Breast epithelium (tissue), 4 donors: ENCODE data around the gene NPB. TPM values are rescaled to one million over a fixed set of nuclear protein-coding genes. Genes with fewer than 3 reads are reported as not detected.

Source experiments
- DNase-seq, 2 donors: peaks; one replicate each; pipeline ENCODE4 v3.0.0-alpha.2; 2019; ENCODE audit warnings: low spot score in 2 of 2
- H3K27ac ChIP-seq, 2 donors: fragments of 200-600 bp; sonication (generic) in 1 of 2; one replicate each; pipeline ENCODE4 v1.5.1; 2016 to 2019; ENCODE audit warnings: mild to moderate bottlenecking in 1 of 2
- H3K27me3 ChIP-seq, 2 donors: fragments of 200-600 bp; sonication (generic) in 1 of 2; one replicate each; pipeline versions ENCODE4 v1.5.1 to v1.6.0; 2017 to 2019; ENCODE audit warnings: control low read depth in 1 of 2, mild to moderate bottlenecking in 1 of 2
- H3K36me3 ChIP-seq: fragments of 200-600 bp; one replicate; pipeline ENCODE4 v1.5.1; 2019
- H3K4me1 ChIP-seq, 2 donors: fragments of 200-600 bp; sonication (generic); one replicate each; pipeline ENCODE4 v1.5.1; 2016 to 2019; ENCODE audit warnings: control low read depth in 1 of 2
- H3K4me3 ChIP-seq, 3 donors: fragments of 200-600 bp; sonication (generic); 1 replicate in 2 of 3; 2 replicates in 1 of 3; pipeline ENCODE4 v1.5.1; 2016 to 2019; ENCODE audit warnings: mild to moderate bottlenecking in 3 of 3, moderate library complexity in 2 of 3
- H3K9me3 ChIP-seq, 2 donors: fragments of 200-600 bp; sonication (generic) in 1 of 2; one replicate each; pipeline ENCODE4 v1.5.1; 2016 to 2019; ENCODE audit warnings: control low read depth in 1 of 2
- CTCF ChIP-seq, 3 donors: fragments of 450-650 bp; IDR thresholded peaks; one replicate each; pipeline ENCODE4 v1.5.1; 2016 to 2017; ENCODE audit warnings: antibody characterized with exemption in 3 of 3, mild to moderate bottlenecking in 3 of 3, moderate library complexity in 3 of 3
- POLR2A ChIP-seq: fragments of 450-650 bp; IDR thresholded peaks from one replicate; pipeline ENCODE4 v1.6.1; 2016; ENCODE audit warnings: antibody characterized with exemption, mild to moderate bottlenecking, moderate library complexity
- POLR2AphosphoS5 ChIP-seq, 3 donors: sonication (generic); formaldehyde crosslinking; IDR thresholded peaks; one replicate each; pipeline ENCODE4 v1.6.1; 2017; ENCODE audit warnings: antibody characterized with exemption in 3 of 3
- intact Hi-C: fragments of 100-400 bp; cut with DNase I; formaldehyde crosslinking; loops from one replicate; pipeline ENCODE4 v1.15.1; 2023; ENCODE audit warnings: low total_unique reads
- total RNA-seq, 3 donors: library from RNA; depleted of rRNA; stranded (reverse); fragments of >200 nt; gene quantifications; one replicate each; pipeline ENCODE4 v1.1.0, GENCODE V29; 2016

Gene NPB
- total RNA-seq, 3 donors from 2014 or later: 2.0 TPM; not detected in 2

DNA sequence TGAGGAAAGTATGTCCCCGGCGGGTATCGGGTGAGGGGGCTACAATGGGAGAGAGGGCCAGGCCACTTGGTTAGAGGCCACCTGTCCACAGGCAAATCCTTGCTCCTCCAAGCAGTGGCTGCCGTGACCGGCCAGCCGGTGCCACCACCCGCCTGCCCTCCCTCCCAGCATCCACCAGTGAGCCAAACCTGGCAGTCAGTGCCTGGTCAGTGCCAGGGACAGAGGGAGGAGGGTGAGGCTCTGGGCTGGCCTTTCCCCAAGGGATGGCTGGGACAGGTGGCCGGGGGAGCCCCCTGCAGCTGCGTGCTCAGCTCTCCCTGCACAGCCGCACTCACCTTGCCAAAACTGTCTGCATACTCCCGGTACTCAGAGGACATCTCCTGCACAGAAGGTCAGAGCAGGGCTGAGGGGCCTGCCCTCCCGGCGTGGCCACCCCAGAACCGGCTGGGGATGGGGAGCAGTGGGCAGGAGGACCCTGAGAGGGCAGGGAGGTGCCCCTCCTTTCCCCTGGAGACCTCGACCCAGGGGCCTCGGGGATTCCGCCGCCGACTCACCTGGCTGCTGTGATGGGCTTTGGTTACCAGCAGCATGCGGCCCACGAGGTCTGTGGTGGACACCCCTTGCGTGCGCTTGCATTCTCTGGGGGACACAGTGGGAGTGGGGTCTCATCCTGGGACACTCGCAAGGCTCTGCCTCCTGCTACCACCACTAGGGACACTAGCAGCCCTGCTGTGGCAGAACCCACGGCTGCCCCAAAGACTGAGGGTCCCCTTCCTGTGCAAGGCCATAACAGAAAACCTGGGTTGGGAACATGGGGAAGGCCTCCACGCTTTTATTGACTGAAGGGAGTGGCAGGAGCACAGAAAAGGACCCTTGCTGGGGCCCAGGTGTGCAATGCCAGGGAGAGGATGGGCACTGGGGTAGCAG lies 5.4 kb downstream of the NPB start:
- Histone ChIP-seq H3K36me3 (no peaks in the 10 kb centered on the region), H3K4me3 (no peak overlapping the region), H3K27ac (no peak overlapping the region), H3K4me1 (peaks cover 0 to 9% of the 10 kb centered on the region in 2 donors), H3K9me3 (no peaks in the 10 kb centered on the region), H3K27me3 (no peaks in the 10 kb centered on the region)
- no peak for DNase-seq
- intact Hi-C loops: no loop called here
- TF ChIP-seq POLR2A (no peak), CTCF (IDR thresholded peaks at IDR 0.05) (no peak), POLR2AphosphoS5 (IDR thresholded peaks at IDR 0.05) (no peak)

DNA sequence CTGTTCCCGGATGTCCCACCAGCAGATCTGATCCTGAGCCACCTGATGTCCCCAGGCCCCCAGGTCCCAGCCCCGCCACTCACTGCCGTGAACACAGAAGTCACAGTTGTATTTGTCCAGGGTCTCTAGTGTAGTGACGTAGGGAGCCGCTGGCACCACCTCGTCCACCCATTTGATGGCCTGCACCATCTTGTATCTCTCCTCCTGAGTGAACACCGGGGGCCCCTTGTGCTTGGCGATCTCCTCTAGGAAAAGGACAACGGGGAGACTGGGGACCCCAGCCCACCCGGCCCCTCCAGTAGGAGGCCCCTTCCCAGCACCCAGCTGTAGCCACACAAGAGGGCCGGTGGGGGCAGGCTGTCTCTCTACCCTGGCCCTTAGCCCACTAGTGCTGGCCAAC lies 6.8 kb downstream of the NPB start:
- H3K4me3 ChIP-seq: no peak overlapping the region
- H3K36me3 ChIP-seq: no peaks in the 10 kb centered on the region
- TF ChIP-seq POLR2AphosphoS5 (IDR thresholded peaks at IDR 0.05): no peak
- TF ChIP-seq POLR2A: no peak
- no peak for TF ChIP-seq CTCF (IDR thresholded peaks at IDR 0.05)
- no peak overlapping the region for H3K27ac ChIP-seq
- no peaks in the 10 kb centered on the region for H3K9me3 ChIP-seq
- no peaks in the 10 kb centered on the region for H3K27me3 ChIP-seq
- H3K4me1 ChIP-seq: peaks cover 0 to 9% of the 10 kb centered on the region in 2 donors
- intact Hi-C loops: no loop called here
- no peak for DNase-seq

GRCh38 chr17:81909231-81909630 lies 7.2 kb downstream of the NPB start:
- H3K36me3 ChIP-seq: no peaks in the 10 kb centered on the region
- no peaks in the 10 kb centered on the region for H3K9me3 ChIP-seq
- H3K4me3 ChIP-seq: no peak overlapping the region
- intact Hi-C loops: no loop called here
- no peaks in the 10 kb centered on the region for H3K27me3 ChIP-seq
- no peak for TF ChIP-seq CTCF (IDR thresholded peaks at IDR 0.05)
- TF ChIP-seq POLR2A: no peak
- no peak overlapping the region for H3K27ac ChIP-seq
- peaks cover 0 to 9% of the 10 kb centered on the region in 2 donors for H3K4me1 ChIP-seq
- DNase-seq: no peak

GRCh38 chr17:81909966-81910839 lies 8.2 kb downstream of the NPB start:
- no peak for DNase-seq
- Histone ChIP-seq H3K36me3 (no peaks in the 10 kb centered on the region), H3K4me3 (peak overlapping the region; percentile 76 to 98 (median 76)), H3K4me1 (peaks cover 0 to 9% of the 10 kb centered on the region in 2 donors), H3K27ac (peak overlapping the region; percentile 35 to 65), H3K27me3 (no peaks in the 10 kb centered on the region), H3K9me3 (no peaks in the 10 kb centered on the region)
- intact Hi-C loops: no loop called here
- TF ChIP-seq POLR2A (no peak), CTCF (IDR thresholded peaks at IDR 0.05) (no peak), POLR2AphosphoS5 (IDR thresholded peaks at IDR 0.05) (no peak)
